Trophoblast cell (in vitro differentiated cells and primary cell): ENCODE measurements around the gene BCAT1.

Experiments used
- DNase-seq, 2 donors: peaks; one replicate each; pipeline ENCODE4 v3.0.0-alpha.2; 2016
- H2AFZ ChIP-seq: 2 replicates; pipeline ENCODE4 v1.6.1; 2013; ENCODE audit warnings: low read length, moderate library complexity, mild to moderate bottlenecking; ENCODE audit not compliant: insufficient read depth, poor library complexity
- H2AK5ac ChIP-seq: 2 replicates; pipeline ENCODE4 v1.6.1; 2013; ENCODE audit warnings: mild to moderate bottlenecking, low read length
- H2BK120ac ChIP-seq: 2 replicates; pipeline ENCODE4 v1.6.1; 2013; ENCODE audit warnings: low read length, mild to moderate bottlenecking, moderate library complexity; ENCODE audit not compliant: insufficient read depth, poor library complexity
- H2BK12ac ChIP-seq: 2 replicates; pipeline ENCODE4 v1.6.1; 2013; ENCODE audit warnings: mild to moderate bottlenecking, low read length, moderate library complexity
- H2BK5ac ChIP-seq: 2 replicates; pipeline ENCODE4 v1.6.1; 2013; ENCODE audit warnings: low read length, low read depth, moderate library complexity, mild to moderate bottlenecking; ENCODE audit not compliant: poor library complexity
- H3K14ac ChIP-seq: 2 replicates; pipeline ENCODE4 v1.6.1; 2013; ENCODE audit warnings: mild to moderate bottlenecking, low read length
- H3K18ac ChIP-seq: 2 replicates; pipeline ENCODE4 v1.6.1; 2013; ENCODE audit warnings: mild to moderate bottlenecking, low read length
- H3K23ac ChIP-seq: 2 replicates; pipeline ENCODE4 v1.6.1; 2013; ENCODE audit warnings: low read length
- H3K27ac ChIP-seq: 2 replicates; pipeline ENCODE4 v1.5.1; 2013; ENCODE audit warnings: low read depth, mild to moderate bottlenecking, inconsistent platforms, low read length, moderate library complexity
- H3K27me3 ChIP-seq: 2 replicates; pipeline ENCODE4 v1.6.1; 2013; ENCODE audit warnings: inconsistent platforms, mild to moderate bottlenecking, low read length, moderate library complexity; ENCODE audit not compliant: insufficient read depth
- H3K36me3 ChIP-seq, 2 experiments: 1 replicate in 1 of 2; 2 replicates in 1 of 2; pipeline ENCODE4 v1.6.1; 2013; ENCODE audit warnings: low read length in 2 of 2, mild to moderate bottlenecking in 2 of 2, moderate library complexity in 1 of 2; ENCODE audit not compliant: insufficient read depth in 2 of 2, control insufficient read depth in 1 of 2
- H3K4ac ChIP-seq: 2 replicates; pipeline ENCODE4 v1.6.1; 2013; ENCODE audit warnings: low read depth, mild to moderate bottlenecking, low read length, moderate library complexity
- H3K4me1 ChIP-seq, 2 experiments: 1 replicate in 1 of 2; 2 replicates in 1 of 2; pipeline ENCODE4 v1.6.1; 2013; ENCODE audit warnings: low read length in 2 of 2, mild to moderate bottlenecking in 2 of 2, moderate library complexity in 1 of 2; ENCODE audit not compliant: insufficient read depth in 2 of 2, control insufficient read depth in 1 of 2
- H3K4me2 ChIP-seq: 2 replicates; pipeline ENCODE4 v1.6.1; 2013; ENCODE audit warnings: inconsistent platforms, mild to moderate bottlenecking, low read length, moderate library complexity
- H3K4me3 ChIP-seq: 2 replicates; pipeline ENCODE4 v1.5.1; 2013; ENCODE audit warnings: mild to moderate bottlenecking, low read depth, low read length, inconsistent platforms
- H3K79me1 ChIP-seq: one replicate; pipeline ENCODE4 v1.6.1; 2013; ENCODE audit warnings: low read length
- H3K79me2 ChIP-seq: 2 replicates; pipeline ENCODE4 v1.6.1; 2013; ENCODE audit warnings: low read length, mild to moderate bottlenecking; ENCODE audit not compliant: control insufficient read depth, insufficient read depth, poor library complexity
- H3K9ac ChIP-seq: 2 replicates; pipeline ENCODE4 v1.6.1; 2013; ENCODE audit warnings: mild to moderate bottlenecking, low read length
- H3K9me3 ChIP-seq: 2 replicates; pipeline ENCODE4 v1.6.1; 2013; ENCODE audit warnings: low read depth, mild to moderate bottlenecking, control low read depth, inconsistent platforms, low read length; ENCODE audit not compliant: insufficient read depth
- H4K12ac ChIP-seq: 2 replicates; pipeline ENCODE4 v1.6.1; 2013; ENCODE audit warnings: low read depth, mild to moderate bottlenecking, low read length, moderate library complexity
- H4K8ac ChIP-seq: 2 replicates; pipeline ENCODE4 v1.6.1; 2013; ENCODE audit warnings: low read depth, mild to moderate bottlenecking, low read length, moderate library complexity
- H4K91ac ChIP-seq: one replicate; pipeline ENCODE4 v1.6.1; 2013; ENCODE audit warnings: low read depth, mild to moderate bottlenecking, low read length, moderate library complexity
- WGBS: extraction: QIAGEN DNeasy Blood & Tissue Kit; methylation state at CpG from one replicate; pipeline ENCODE4 v1.1.7; 2013; ENCODE audit warnings: missing lambda C conversion rate; ENCODE audit not compliant: insufficient read length, insufficient coverage; ENCODE audit errors: extremely low coverage; 5-methylcytosine and 5-hydroxymethylcytosine counted together

The BCAT1 gene

GRCh38 chr12:24806386-24806785 is 142.5 kb downstream of the BCAT1 start:
- H3K18ac ChIP-seq, result no peak overlapping the region
- no peaks in the 10 kb centered on the region for H3K79me2 ChIP-seq
- H4K12ac ChIP-seq, result no peak overlapping the region
- peaks cover 4% of the 10 kb centered on the region for H3K9me3 ChIP-seq
- no peaks in the 10 kb centered on the region for H3K36me3 ChIP-seq
- no peak overlapping the region for H3K4ac ChIP-seq
- no peak overlapping the region for H2AK5ac ChIP-seq
- no peak overlapping the region for H3K23ac ChIP-seq
- H3K4me2 ChIP-seq, result no peak overlapping the region
- no peak overlapping the region for H3K9ac ChIP-seq
- no peak overlapping the region for H3K14ac ChIP-seq
- WGBS, result no CpG with 5 or more reads among the region's 2 CpGs
- H3K4me3 ChIP-seq, result no peak overlapping the region
- H3K27me3 ChIP-seq, result no peaks in the 10 kb centered on the region
- H3K4me1 ChIP-seq, result no peaks in the 10 kb centered on the region
- no peak overlapping the region for H2BK5ac ChIP-seq
- no peaks in the 10 kb centered on the region for H3K79me1 ChIP-seq
- H2AFZ ChIP-seq, result no peak overlapping the region
- no peak overlapping the region for H4K91ac ChIP-seq
- no peak overlapping the region for H2BK120ac ChIP-seq
- H4K8ac ChIP-seq, result no peak overlapping the region
- no peak for DNase-seq
- no peak overlapping the region for H2BK12ac ChIP-seq
- H3K27ac ChIP-seq, result no peak overlapping the region

GRCh38 chr12:24803430-24804245 is 145.3 kb downstream of the BCAT1 start:
- Histone ChIP-seq H3K9ac (no peak overlapping the region), H3K79me1 (no peaks in the 10 kb centered on the region), H3K4me2 (no peak overlapping the region), H3K9me3 (peaks cover 4% of the 10 kb centered on the region), H3K27me3 (no peaks in the 10 kb centered on the region), H2BK120ac (no peak overlapping the region), H3K36me3 (no peaks in the 10 kb centered on the region), H3K18ac (no peak overlapping the region), H4K12ac (no peak overlapping the region), H3K4me1 (no peaks in the 10 kb centered on the region), H4K8ac (no peak overlapping the region), H3K27ac (no peak overlapping the region), H3K4ac (no peak overlapping the region), H2AFZ (no peak overlapping the region), H3K14ac (no peak overlapping the region), H3K79me2 (no peaks in the 10 kb centered on the region), H2BK12ac (no peak overlapping the region), H3K4me3 (no peak overlapping the region), H4K91ac (no peak overlapping the region), H3K23ac (no peak overlapping the region), H2BK5ac (no peak overlapping the region), H2AK5ac (no peak overlapping the region)
- WGBS, result no CpG with 5 or more reads among the region's 5 CpGs
- no peak for DNase-seq

- no peak overlapping the region for H3K14ac ChIP-seq
Measured at GRCh38 chr12:24798335-24798734, 150.6 kb downstream of the BCAT1 start.

GRCh38 chr12:24797901-24798300 is 151.0 kb downstream of the BCAT1 start:
- H3K79me1 ChIP-seq, result no peaks in the 10 kb centered on the region
- H3K23ac ChIP-seq, result no peak overlapping the region
- H3K14ac ChIP-seq, result no peak overlapping the region
- no peak overlapping the region for H4K8ac ChIP-seq
- H2BK5ac ChIP-seq, result no peak overlapping the region
- DNase-seq, result no peak
- H2BK12ac ChIP-seq, result no peak overlapping the region
- no peak overlapping the region for H2AK5ac ChIP-seq
- H3K9ac ChIP-seq, result no peak overlapping the region
- no CpG with 5 or more reads among the region's 2 CpGs for WGBS
- H3K4ac ChIP-seq, result no peak overlapping the region
- no peaks in the 10 kb centered on the region for H3K9me3 ChIP-seq
- no peak overlapping the region for H3K27ac ChIP-seq
- no peak overlapping the region for H3K4me3 ChIP-seq
- no peaks in the 10 kb centered on the region for H3K4me1 ChIP-seq
- H3K36me3 ChIP-seq, result no peaks in the 10 kb centered on the region
- no peak overlapping the region for H4K12ac ChIP-seq
- H3K18ac ChIP-seq, result no peak overlapping the region
- H3K79me2 ChIP-seq, result no peaks in the 10 kb centered on the region
- H2BK120ac ChIP-seq, result no peak overlapping the region
- no peak overlapping the region for H2AFZ ChIP-seq
- H3K27me3 ChIP-seq, result no peaks in the 10 kb centered on the region
- H4K91ac ChIP-seq, result no peak overlapping the region
- H3K4me2 ChIP-seq, result no peak overlapping the region

More at GRCh38 chr12:24798335-24798734, 150.6 kb downstream of the BCAT1 start:
- DNase-seq, result no peak
- no peak overlapping the region for H3K9ac ChIP-seq
- H2BK5ac ChIP-seq, result no peak overlapping the region
- H2AK5ac ChIP-seq, result no peak overlapping the region
- no peak overlapping the region for H4K91ac ChIP-seq
- H3K4me2 ChIP-seq, result no peak overlapping the region
- H3K4me3 ChIP-seq, result no peak overlapping the region
- H3K4me1 ChIP-seq, result no peaks in the 10 kb centered on the region
- H3K18ac ChIP-seq, result no peak overlapping the region
- H2BK120ac ChIP-seq, result no peak overlapping the region
- H4K12ac ChIP-seq, result no peak overlapping the region
- no peak overlapping the region for H3K23ac ChIP-seq
- no peaks in the 10 kb centered on the region for H3K79me2 ChIP-seq
- H3K79me1 ChIP-seq, result no peaks in the 10 kb centered on the region
- H3K4ac ChIP-seq, result no peak overlapping the region
- H3K27ac ChIP-seq, result no peak overlapping the region
- H2AFZ ChIP-seq, result no peak overlapping the region
- H2BK12ac ChIP-seq, result no peak overlapping the region
- no peak overlapping the region for H4K8ac ChIP-seq
- peaks cover 3% of the 10 kb centered on the region for H3K9me3 ChIP-seq
- no peaks in the 10 kb centered on the region for H3K36me3 ChIP-seq
- no peaks in the 10 kb centered on the region for H3K27me3 ChIP-seq
